NB4 (cell line): ENCODE data around the gene PLA2R1.

Source experiments
- DNase-seq: peaks from one replicate; pipeline ENCODE4 v3.0.0; 2010; ENCODE audit warnings: low read depth
- H3K4me3 ChIP-seq: one replicate; pipeline ENCODE4 v1.5.1; 2011; ENCODE audit warnings: mild to moderate bottlenecking, low read depth, low read length, moderate library complexity
- MYC ChIP-seq: IDR thresholded peaks from 2 replicates; pipeline ENCODE4 v1.6.1; 2011; ENCODE audit warnings: low read depth, low read length
- POLR2A ChIP-seq: IDR thresholded peaks from 2 replicates; pipeline ENCODE4 v1.6.1; 2011; ENCODE audit warnings: mild to moderate bottlenecking; ENCODE audit not compliant: insufficient read length; ENCODE audit errors: extremely low read depth
- TF ChIP-seq, protein P1 (sequence below): IDR thresholded peaks from 2 replicates; pipeline ENCODE4 v1.6.1; 2011; ENCODE audit warnings: low read depth, low read length
- TF ChIP-seq, protein P2 (sequence below): IDR thresholded peaks from one replicate; pipeline ENCODE4 v1.5.1; 2012; ENCODE audit warnings: low read depth, low read length

The PLA2R1 gene

DNA sequence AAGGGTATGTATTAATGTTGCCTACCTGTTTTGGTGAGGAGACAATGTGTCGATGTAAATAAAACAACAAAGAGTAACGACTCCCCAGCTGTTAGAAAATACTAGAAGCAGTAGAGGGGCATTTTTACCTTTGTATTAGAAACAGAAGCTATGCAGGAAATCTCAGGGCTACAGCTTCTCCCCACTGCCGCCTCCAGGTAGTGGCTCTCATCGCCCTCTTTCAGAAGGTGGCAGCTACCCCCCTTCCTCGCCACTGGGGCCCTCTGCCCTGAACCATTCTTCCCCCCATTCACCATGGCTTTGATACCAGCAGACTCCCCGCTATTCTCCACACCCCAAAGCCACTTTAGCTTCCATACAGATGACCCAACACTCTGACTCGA is 6.7 kb downstream of the PLA2R1 start:
- DNase-seq: no peak

DNA sequence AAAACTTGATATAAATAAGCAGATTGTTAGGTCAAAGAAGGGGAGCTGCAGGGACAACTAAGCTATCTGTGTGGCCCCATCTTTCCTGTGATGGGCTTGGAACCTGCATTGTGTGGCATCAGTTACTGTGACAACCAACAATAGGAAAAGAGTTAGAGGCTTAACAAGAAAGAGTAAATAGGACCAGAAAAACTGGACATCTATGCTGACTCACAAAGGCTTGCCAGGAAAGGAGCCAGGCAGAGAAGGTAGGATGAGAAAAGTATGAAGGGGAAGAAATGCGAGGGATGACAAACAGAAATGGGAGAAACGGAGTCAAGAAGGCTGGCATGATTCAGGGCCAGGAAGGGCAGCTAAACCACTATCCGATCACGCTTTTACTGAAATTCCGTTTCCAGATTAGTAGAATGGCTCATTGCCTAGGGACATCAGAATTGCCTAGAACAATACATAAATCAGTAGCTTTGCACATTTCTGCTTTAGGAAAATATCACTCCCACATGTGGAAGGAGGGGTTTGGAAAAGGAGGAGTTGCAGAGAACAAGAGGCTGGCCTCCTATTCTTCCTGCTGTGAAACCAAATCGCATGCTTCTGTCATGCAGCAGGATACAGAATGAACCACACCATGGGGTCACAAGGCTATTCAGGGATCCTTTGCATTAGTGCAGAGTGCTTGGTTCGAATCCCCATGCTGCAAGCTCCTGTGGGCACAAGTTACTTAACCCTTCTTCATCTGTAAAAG is 7.3 kb downstream of the PLA2R1 start:
- no peak overlapping the region for H3K4me3 ChIP-seq
- no peak for DNase-seq
- TF ChIP-seq, protein P1, sequence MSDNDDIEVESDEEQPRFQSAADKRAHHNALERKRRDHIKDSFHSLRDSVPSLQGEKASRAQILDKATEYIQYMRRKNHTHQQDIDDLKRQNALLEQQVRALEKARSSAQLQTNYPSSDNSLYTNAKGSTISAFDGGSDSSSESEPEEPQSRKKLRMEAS: no peak
- TF ChIP-seq MYC (no peak), POLR2A (no peak)

More for the DNA sequence above, 6.7 kb downstream of the PLA2R1 start:
- TF ChIP-seq POLR2A: no peak
- TF ChIP-seq, protein P1: no peak
- no peak for TF ChIP-seq MYC
- TF ChIP-seq, protein P2, sequence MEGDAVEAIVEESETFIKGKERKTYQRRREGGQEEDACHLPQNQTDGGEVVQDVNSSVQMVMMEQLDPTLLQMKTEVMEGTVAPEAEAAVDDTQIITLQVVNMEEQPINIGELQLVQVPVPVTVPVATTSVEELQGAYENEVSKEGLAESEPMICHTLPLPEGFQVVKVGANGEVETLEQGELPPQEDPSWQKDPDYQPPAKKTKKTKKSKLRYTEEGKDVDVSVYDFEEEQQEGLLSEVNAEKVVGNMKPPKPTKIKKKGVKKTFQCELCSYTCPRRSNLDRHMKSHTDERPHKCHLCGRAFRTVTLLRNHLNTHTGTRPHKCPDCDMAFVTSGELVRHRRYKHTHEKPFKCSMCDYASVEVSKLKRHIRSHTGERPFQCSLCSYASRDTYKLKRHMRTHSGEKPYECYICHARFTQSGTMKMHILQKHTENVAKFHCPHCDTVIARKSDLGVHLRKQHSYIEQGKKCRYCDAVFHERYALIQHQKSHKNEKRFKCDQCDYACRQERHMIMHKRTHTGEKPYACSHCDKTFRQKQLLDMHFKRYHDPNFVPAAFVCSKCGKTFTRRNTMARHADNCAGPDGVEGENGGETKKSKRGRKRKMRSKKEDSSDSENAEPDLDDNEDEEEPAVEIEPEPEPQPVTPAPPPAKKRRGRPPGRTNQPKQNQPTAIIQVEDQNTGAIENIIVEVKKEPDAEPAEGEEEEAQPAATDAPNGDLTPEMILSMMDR: no peak
- H3K4me3 ChIP-seq: no peak overlapping the region

DNA sequence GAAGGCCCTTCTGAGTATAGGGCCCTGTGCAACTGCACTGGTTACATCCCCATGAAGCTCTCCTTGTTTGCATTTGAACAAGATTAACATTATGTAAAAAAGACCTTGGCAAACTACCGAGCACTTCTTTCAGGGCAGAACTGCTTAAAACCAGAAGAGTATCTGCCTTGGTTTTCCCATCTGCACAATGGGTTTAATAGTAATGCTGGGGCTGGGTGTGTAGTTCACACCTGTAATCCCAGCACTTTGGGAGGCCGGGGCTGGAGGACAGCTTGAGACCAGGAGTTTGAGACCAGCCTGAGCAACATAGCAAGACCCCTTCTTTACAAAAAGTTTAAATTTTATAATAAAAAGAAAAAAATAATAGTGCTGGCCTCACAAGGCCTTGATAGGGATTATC is 8.5 kb downstream of the PLA2R1 start:
- no peak for TF ChIP-seq MYC
- no peak for DNase-seq
- no peak overlapping the region for H3K4me3 ChIP-seq

DNA sequence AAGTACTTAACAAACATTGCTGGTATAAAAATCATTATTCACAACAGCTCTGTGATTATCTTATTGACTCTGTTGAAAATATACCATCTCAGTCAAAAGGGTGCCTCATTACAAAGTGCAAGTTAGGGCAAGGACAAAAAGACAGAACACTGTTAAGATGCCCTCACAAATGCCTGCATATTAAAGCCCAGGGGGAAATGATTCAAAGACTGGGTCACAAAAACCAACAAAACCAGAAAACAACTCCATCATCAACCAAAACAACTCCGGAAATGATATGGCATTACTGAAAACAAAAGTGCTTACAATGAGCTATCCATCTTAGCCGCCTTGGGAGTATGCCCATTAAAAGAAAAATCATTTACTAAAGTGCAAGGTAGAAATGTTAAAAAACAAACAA is 9.9 kb downstream of the PLA2R1 start:
- TF ChIP-seq, protein P1: no peak
- TF ChIP-seq POLR2A (no peak), MYC (no peak)
- TF ChIP-seq, protein P2: no peak
- DNase-seq: no peak
- H3K4me3 ChIP-seq: no peak overlapping the region

DNA sequence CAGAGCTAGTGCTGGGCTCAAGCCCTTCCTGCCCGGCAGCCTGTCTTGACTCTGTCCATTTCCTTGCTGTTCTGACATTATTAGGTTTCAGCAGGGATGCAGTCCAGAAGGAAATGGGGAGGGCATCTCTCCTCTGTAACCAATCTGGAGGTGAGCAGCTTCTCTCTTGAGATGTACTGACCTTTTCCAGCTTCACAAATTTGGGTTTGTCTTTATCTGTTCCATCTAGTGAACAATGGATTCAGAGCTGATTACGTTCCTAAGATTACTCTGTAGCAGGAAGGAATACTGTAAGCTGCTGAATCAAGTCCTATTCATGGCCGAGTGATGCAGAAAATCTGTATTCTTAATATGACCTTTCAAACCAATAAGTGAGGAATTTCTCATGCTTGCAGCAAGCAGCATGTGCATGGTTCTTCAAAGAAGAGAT is 11.0 kb downstream of the PLA2R1 start:
- TF ChIP-seq MYC (no peak), POLR2A (no peak)
- TF ChIP-seq, protein P2: no peak
- TF ChIP-seq, protein P1: no peak
- DNase-seq: no peak
- no peak overlapping the region for H3K4me3 ChIP-seq

DNA sequence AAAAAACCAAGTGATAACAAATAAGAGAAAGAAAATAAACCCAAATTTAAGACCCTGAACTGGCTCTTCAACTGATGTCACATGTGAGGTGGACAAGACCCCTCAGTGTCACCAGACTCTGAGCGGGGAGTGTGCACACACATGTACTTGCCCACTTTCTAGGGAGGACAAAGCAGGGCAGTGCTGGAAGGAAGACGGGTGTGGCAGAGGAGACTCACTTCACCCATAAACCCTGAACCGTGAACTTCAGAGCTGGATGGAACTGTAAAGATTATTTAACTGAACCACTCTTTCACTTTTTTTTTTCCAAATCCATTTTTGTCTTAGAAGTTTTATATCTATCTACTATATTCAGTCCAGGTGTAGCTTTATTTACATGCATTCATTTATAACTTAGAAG is 12.3 kb downstream of the PLA2R1 start:
- H3K4me3 ChIP-seq: no peak overlapping the region
- TF ChIP-seq, protein P1: no peak
- TF ChIP-seq MYC (no peak), POLR2A (no peak)
- TF ChIP-seq, protein P2: no peak
- no peak for DNase-seq

DNA sequence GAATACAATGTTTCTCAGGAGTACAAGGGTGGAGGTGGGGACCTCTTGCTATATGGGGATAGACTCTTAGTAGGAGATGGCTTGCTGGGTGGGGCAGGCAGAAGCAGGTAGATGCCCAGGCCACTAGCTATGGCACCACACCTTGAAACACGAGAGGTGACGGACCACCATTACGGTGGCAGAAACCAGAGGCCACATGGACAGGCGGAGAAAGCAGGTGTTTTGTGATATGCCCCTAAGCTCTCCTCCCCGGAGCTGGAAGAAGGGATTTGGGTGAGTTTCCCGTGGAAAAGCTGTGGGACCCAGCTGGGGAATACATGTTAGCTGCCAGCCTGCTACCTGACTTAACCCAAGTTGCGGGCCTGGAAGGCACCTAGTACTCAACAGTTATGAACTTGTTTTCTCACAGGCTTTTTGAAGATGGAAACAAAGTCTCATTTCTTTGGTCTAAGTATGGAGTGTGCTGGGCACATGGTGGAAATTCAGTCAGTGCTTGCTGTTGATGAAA is 16.7 kb downstream of the PLA2R1 start:
- DNase-seq: no peak
- TF ChIP-seq, protein P2: no peak
- TF ChIP-seq, protein P1: no peak
- no peak for TF ChIP-seq POLR2A
- TF ChIP-seq MYC: no peak
- no peak overlapping the region for H3K4me3 ChIP-seq
